Bronchial epithelial cell (primary cell): Measurements from ENCODE around the gene MAGEC3. TPM values are rescaled to one million over a fixed set of nuclear protein-coding genes. Genes with fewer than 3 reads are reported as not detected.

ENCODE experiments used
- DNase-seq: peaks from one replicate; pipeline ENCODE4 v3.0.0-alpha.2; 2010; ENCODE audit warnings: low read depth
- FAIRE-seq: peaks from 2 replicates; lab custom pipeline; 2011; peaks lifted over from hg19 to GRCh38; lab: Jason Lieb, UNC
- H3K27me3 ChIP-seq: 2 replicates; pipeline ENCODE4 v1.5.1; 2011; ENCODE audit warnings: low read length; ENCODE audit not compliant: control insufficient read depth, insufficient read depth
- H3K36me3 ChIP-seq: 2 replicates; pipeline ENCODE4 v1.5.1; 2011; ENCODE audit warnings: low read length; ENCODE audit not compliant: control insufficient read depth, insufficient read depth
- H3K4me3 ChIP-seq: 2 replicates; pipeline ENCODE4 v1.5.1; 2011; ENCODE audit warnings: mild to moderate bottlenecking, low read depth, low read length, control low read depth
- CTCF ChIP-seq: IDR thresholded peaks from 2 replicates; pipeline ENCODE4 v1.5.1; 2011; ENCODE audit warnings: mild to moderate bottlenecking, moderate library complexity, low read length, control low read depth, inconsistent platforms; ENCODE audit not compliant: insufficient read depth, severe bottlenecking
- total RNA-seq: library from RNA; depleted of rRNA; stranded (reverse); fragments of >200 nt; gene quantifications from 2 replicates; pipeline ENCODE4 v1.2.1, GENCODE V29; 2014

Gene MAGEC3
- not detected in 2 replicates for total RNA-seq

- no peak for FAIRE-seq
- TF ChIP-seq CTCF: no peak
Measured at GRCh38 chrX:141838016-141838415, at the start of gene MAGEC3. Gene MAGEC3, plus strand, starts transcription at chrX:141838316. Its CDS starts 0 bp downstream, at chrX:141838316.

GRCh38 chrX:141791856-141792255, 46.3 kb upstream of the MAGEC3 start:
- FAIRE-seq: no peak
- TF ChIP-seq CTCF: no peak

More at GRCh38 chrX:141838016-141838415, at the start of gene MAGEC3:
- H3K27me3 ChIP-seq: no peaks in the 10 kb centered on the region
- H3K36me3 ChIP-seq: no peaks in the 10 kb centered on the region
- no peak for DNase-seq
- H3K4me3 ChIP-seq: no peak within 1 kb of the TSS

GRCh38 chrX:141811438-141811837, 26.7 kb upstream of the MAGEC3 start:
- H3K36me3 ChIP-seq: no peaks in the 10 kb centered on the region
- no peak overlapping the region for H3K4me3 ChIP-seq
- TF ChIP-seq CTCF: no peak
- no peak for DNase-seq
- no peak for FAIRE-seq
- no peaks in the 10 kb centered on the region for H3K27me3 ChIP-seq

More at GRCh38 chrX:141791856-141792255, 46.3 kb upstream of the MAGEC3 start:
- Histone ChIP-seq H3K27me3 (no peaks in the 10 kb centered on the region), H3K36me3 (no peaks in the 10 kb centered on the region), H3K4me3 (no peak overlapping the region)
- DNase-seq: no peak

- TF ChIP-seq CTCF: no peak
- H3K36me3 ChIP-seq: no peaks in the 10 kb centered on the region
- H3K4me3 ChIP-seq: no peak overlapping the region
- FAIRE-seq (no peak), DNase-seq (no peak)
- no peaks in the 10 kb centered on the region for H3K27me3 ChIP-seq
Measured at GRCh38 chrX:141814213-141814857, 23.8 kb upstream of the MAGEC3 start.

- no peak for FAIRE-seq
Measured at GRCh38 chrX:141815904-141816303, 22.2 kb upstream of the MAGEC3 start.

More at GRCh38 chrX:141815904-141816303, 22.2 kb upstream of the MAGEC3 start:
- H3K4me3 ChIP-seq: no peak overlapping the region
- no peaks in the 10 kb centered on the region for H3K27me3 ChIP-seq
- TF ChIP-seq CTCF: no peak
- DNase-seq: no peak
- H3K36me3 ChIP-seq: no peaks in the 10 kb centered on the region
